Transverse colon (tissue), 4 donors: ENCODE results near the gene TENT5C. TPM values are rescaled to one million over a fixed set of nuclear protein-coding genes. Genes with fewer than 3 reads are reported as not detected.

ENCODE experiments used
- DNase-seq: peaks from one replicate; pipeline ENCODE4 v3.0.0-alpha.2; 2019
- H3K27ac ChIP-seq, 4 donors: fragments of 200-600 bp; sonication (generic); 2 replicates each; pipeline ENCODE4 v1.5.1; 2016 to 2018; ENCODE audit warnings: inconsistent platforms in 4 of 4
- H3K27me3 ChIP-seq: fragments of 200-600 bp; sonication (generic); 2 replicates; pipeline ENCODE4 v1.5.1; 2017; ENCODE audit warnings: inconsistent platforms
- H3K36me3 ChIP-seq, 4 donors: fragments of 200-600 bp; sonication (generic); 2 replicates each; pipeline ENCODE4 v1.5.1; 2017 to 2019; ENCODE audit warnings: inconsistent platforms in 4 of 4
- H3K4me1 ChIP-seq, 4 donors: fragments of 200-600 bp; sonication (generic); 2 replicates each; pipeline ENCODE4 v1.5.1; 2017 to 2020; ENCODE audit warnings: inconsistent platforms in 4 of 4
- H3K4me3 ChIP-seq, 4 donors: fragments of 200-600 bp; sonication (generic); 1 replicate in 1 of 4; 2 replicates in 3 of 4; pipeline versions ENCODE4 v1.5.1 to v1.6.1; 2017 to 2019; ENCODE audit warnings: inconsistent platforms in 4 of 4
- H3K9me3 ChIP-seq, 2 donors: fragments of 200-600 bp; sonication (generic); 2 replicates each; pipeline ENCODE4 v1.5.1; 2017 to 2019; ENCODE audit warnings: inconsistent platforms in 2 of 2
- CTCF ChIP-seq, 5 experiments: fragments of 200-600 bp in 3 of 5; fragments of 450-650 bp in 2 of 5; sonication (generic) in 3 of 5; IDR thresholded peaks; 1 replicate in 2 of 5; 2 replicates in 3 of 5; pipeline ENCODE4 v1.5.1; 2016 to 2017; ENCODE audit warnings: antibody characterized with exemption in 5 of 5, inconsistent platforms in 3 of 5, mild to moderate bottlenecking in 2 of 5, moderate library complexity in 1 of 5
- EP300 ChIP-seq: sonication (generic); formaldehyde crosslinking; IDR thresholded peaks from one replicate; pipeline ENCODE4 v1.6.1; 2017; ENCODE audit warnings: antibody characterized with exemption, low read depth
- POLR2A ChIP-seq: fragments of 450-650 bp; IDR thresholded peaks from one replicate; pipeline ENCODE4 v1.6.1; 2016; ENCODE audit warnings: antibody characterized with exemption, mild to moderate bottlenecking, moderate library complexity
- POLR2AphosphoS5 ChIP-seq, 3 donors: sonication (generic); formaldehyde crosslinking; IDR thresholded peaks; one replicate each; pipeline ENCODE4 v1.6.1; 2016; ENCODE audit warnings: antibody characterized with exemption in 3 of 3
- WGBS, 2 donors: methylation state at CpG; one replicate each; pipeline ENCODE4 v1.1.5; 2018; ENCODE audit warnings: low coverage in 1 of 2; 5-methylcytosine and 5-hydroxymethylcytosine counted together
- in situ Hi-C, 4 donors: fragments of 200-750 bp; cut with MboI; loops; one replicate each; pipeline versions ENCODE4 v1.15.0 to v1.15.1; 2017; ENCODE audit warnings: low sequenced_read_pairs in 3 of 4, low pct_ligation_motif_present in 1 of 4, low pct_unique_long_range_greater_than_20kb in 1 of 4
- intact Hi-C: fragments of 100-400 bp; cut with DNase I; formaldehyde crosslinking; loops from one replicate; pipeline ENCODE4 v1.15.1; 2023; ENCODE audit warnings: low total_unique reads
- total RNA-seq, 4 donors: library from RNA; depleted of rRNA; stranded (reverse); fragments of >200 nt; gene quantifications; one replicate each; pipeline ENCODE4 v1.1.0, GENCODE V29; 2016

The TENT5C gene
- total RNA-seq, 4 donors from 2014 or later: 3.4 to 30.8 (median 18.1) TPM

GRCh38 chr1:117574161-117574835, 31.6 kb upstream of the TENT5C start:
- intact Hi-C loops: no loop called here
- Histone ChIP-seq H3K27me3 (no peaks in the 10 kb centered on the region), H3K27ac (no peak overlapping the region), H3K36me3 (no peaks in the 10 kb centered on the region), H3K9me3 (no peaks in the 10 kb centered on the region), H3K4me3 (no peak overlapping the region), H3K4me1 (peaks cover 0 to 34% (median 17%) of the 10 kb centered on the region in 4 donors)
- no peak for TF ChIP-seq POLR2AphosphoS5 (IDR thresholded peaks at IDR 0.05)
- no peak for TF ChIP-seq EP300
- no peak for TF ChIP-seq POLR2A
- TF ChIP-seq CTCF (IDR thresholded peaks at IDR 0.05): no peak
- whole genome bisulfite sequencing, 2 donors: 88 to 94% methylated on average over 4 to 5 of the region's 5 CpGs
- peak; percentile 5 for DNase-seq
- in situ Hi-C loops: no loop called here

- intact Hi-C loops (no loop called here), in situ Hi-C loops (no loop called here)
- TF ChIP-seq POLR2A: no peak
- no peak for TF ChIP-seq POLR2AphosphoS5 (IDR thresholded peaks at IDR 0.05)
- TF ChIP-seq EP300: no peak
- TF ChIP-seq CTCF (IDR thresholded peaks at IDR 0.05): no peak
- WGBS, 2 donors: 78% methylated on average over 8 of the region's 8 CpGs; no CpG with 5 or more reads in 1 of the 2 donors
- Histone ChIP-seq H3K36me3 (no peaks in the 10 kb centered on the region), H3K27me3 (no peaks in the 10 kb centered on the region), H3K9me3 (no peaks in the 10 kb centered on the region), H3K4me1 (peaks cover 0 to 22% (median 12%) of the 10 kb centered on the region in 4 donors), H3K4me3 (no peak overlapping the region), H3K27ac (no peak overlapping the region)
- peak; percentile 4 for DNase-seq
Measured at GRCh38 chr1:117575586-117576225, 30.1 kb upstream of the TENT5C start.

GRCh38 chr1:117576236-117576635, 29.6 kb upstream of the TENT5C start:
- peak; percentile 3 for DNase-seq
- H3K4me1 ChIP-seq: peaks cover 0 to 19% (median 9%) of the 10 kb centered on the region in 4 donors
- no peaks in the 10 kb centered on the region for H3K9me3 ChIP-seq
- TF ChIP-seq CTCF (IDR thresholded peaks at IDR 0.05): no peak
- no peak for TF ChIP-seq POLR2AphosphoS5 (IDR thresholded peaks at IDR 0.05)
- no peak for TF ChIP-seq EP300
- TF ChIP-seq POLR2A: no peak
- H3K36me3 ChIP-seq: no peaks in the 10 kb centered on the region
- in situ Hi-C loops (no loop called here), intact Hi-C loops (no loop called here)
- no peaks in the 10 kb centered on the region for H3K27me3 ChIP-seq
- no peak overlapping the region for H3K27ac ChIP-seq
- H3K4me3 ChIP-seq: no peak overlapping the region
- WGBS, 2 donors: 94% methylated on average over 3 of the region's 3 CpGs; no CpG with 5 or more reads in 1 of the 2 donors

- Histone ChIP-seq H3K36me3 (no peaks in the 10 kb centered on the region), H3K27me3 (no peaks in the 10 kb centered on the region), H3K9me3 (no peaks in the 10 kb centered on the region), H3K4me3 (no peak overlapping the region), H3K27ac (no peak overlapping the region), H3K4me1 (peaks cover 0 to 9% (median under 1%) of the 10 kb centered on the region in 4 donors)
- in situ Hi-C loops: no loop called here
- 82 to 83% methylated on average over 1 to 2 of the region's 2 CpGs for WGBS, 2 donors
- peak; percentile 0 for DNase-seq
- TF ChIP-seq POLR2A (no peak), EP300 (no peak), CTCF (IDR thresholded peaks at IDR 0.05) (no peak), POLR2AphosphoS5 (IDR thresholded peaks at IDR 0.05) (no peak)
- intact Hi-C loops: no loop called here
Measured at GRCh38 chr1:117577191-117577885, 28.5 kb upstream of the TENT5C start.
